ENCODE results near the gene OGT. TPM values are rescaled to one million over a fixed set of nuclear protein-coding genes. Genes with fewer than 3 reads are reported as not detected.
A peak's percentile ranks its signal among the peaks of the same experiment; 100 is the strongest.

Gene OGT
- total and polyA plus RNA-seq, 2 donors from 2014 or later: 32.2 to 147 TPM

DNA sequence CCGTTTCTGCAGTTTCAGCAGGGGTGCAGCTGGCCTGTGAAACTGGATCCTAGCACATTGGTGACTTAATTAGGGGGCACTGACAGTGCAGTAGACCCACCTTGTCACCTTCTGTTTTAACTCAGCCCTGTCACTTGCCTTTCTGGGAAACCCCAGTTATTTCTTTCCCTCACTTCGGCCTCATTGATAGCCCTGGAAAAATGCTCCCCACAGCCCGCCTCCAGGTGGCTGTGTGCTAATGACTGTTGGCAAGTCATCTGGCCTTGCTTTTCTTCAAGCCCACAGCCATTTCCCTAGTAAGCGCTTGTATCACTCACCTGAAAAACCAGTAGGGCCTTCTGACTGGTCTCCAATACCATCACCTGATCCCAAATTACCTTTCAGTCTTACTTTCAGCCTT lies 82.2 kb downstream of the OGT start:
- Histone ChIP-seq H3K27ac (ENCODE audit: low read depth in 2 of 2, low read length in 2 of 2) (no peak overlapping the region), H3K9me3 (ENCODE audit: control insufficient read depth in 2 of 3, insufficient read depth in 1 of 3, low read length in 3 of 3) (no peaks in the 10 kb centered on the region), H3K9ac (ENCODE audit: low read length in 3 of 3) (no peak overlapping the region), H3K27me3 (ENCODE audit: control insufficient read depth, insufficient read depth, low read length) (no peaks in the 10 kb centered on the region), H3K36me3 (ENCODE audit: control insufficient read depth in 2 of 3, insufficient read depth in 3 of 3, low read length in 3 of 3) (peaks cover 3 to 15% (median 6%) of the 10 kb centered on the region in 3 donors), H3K4me1 (ENCODE audit: control insufficient read depth in 2 of 3, insufficient read depth in 2 of 3, low read depth in 1 of 3, low read length in 3 of 3) (no peaks in the 10 kb centered on the region), H3K4me3 (ENCODE audit: low read length in 3 of 3) (no peak overlapping the region)
- DNase-seq (no peak), FAIRE-seq (no peak)
- intact Hi-C loops (cut with DNase I): no loop called here
- TF ChIP-seq, protein P1, sequence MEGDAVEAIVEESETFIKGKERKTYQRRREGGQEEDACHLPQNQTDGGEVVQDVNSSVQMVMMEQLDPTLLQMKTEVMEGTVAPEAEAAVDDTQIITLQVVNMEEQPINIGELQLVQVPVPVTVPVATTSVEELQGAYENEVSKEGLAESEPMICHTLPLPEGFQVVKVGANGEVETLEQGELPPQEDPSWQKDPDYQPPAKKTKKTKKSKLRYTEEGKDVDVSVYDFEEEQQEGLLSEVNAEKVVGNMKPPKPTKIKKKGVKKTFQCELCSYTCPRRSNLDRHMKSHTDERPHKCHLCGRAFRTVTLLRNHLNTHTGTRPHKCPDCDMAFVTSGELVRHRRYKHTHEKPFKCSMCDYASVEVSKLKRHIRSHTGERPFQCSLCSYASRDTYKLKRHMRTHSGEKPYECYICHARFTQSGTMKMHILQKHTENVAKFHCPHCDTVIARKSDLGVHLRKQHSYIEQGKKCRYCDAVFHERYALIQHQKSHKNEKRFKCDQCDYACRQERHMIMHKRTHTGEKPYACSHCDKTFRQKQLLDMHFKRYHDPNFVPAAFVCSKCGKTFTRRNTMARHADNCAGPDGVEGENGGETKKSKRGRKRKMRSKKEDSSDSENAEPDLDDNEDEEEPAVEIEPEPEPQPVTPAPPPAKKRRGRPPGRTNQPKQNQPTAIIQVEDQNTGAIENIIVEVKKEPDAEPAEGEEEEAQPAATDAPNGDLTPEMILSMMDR (IDR thresholded peaks at IDR 0.05; ENCODE audit: borderline replicate concordance, extremely low read depth, insufficient read depth): no peak

DNA sequence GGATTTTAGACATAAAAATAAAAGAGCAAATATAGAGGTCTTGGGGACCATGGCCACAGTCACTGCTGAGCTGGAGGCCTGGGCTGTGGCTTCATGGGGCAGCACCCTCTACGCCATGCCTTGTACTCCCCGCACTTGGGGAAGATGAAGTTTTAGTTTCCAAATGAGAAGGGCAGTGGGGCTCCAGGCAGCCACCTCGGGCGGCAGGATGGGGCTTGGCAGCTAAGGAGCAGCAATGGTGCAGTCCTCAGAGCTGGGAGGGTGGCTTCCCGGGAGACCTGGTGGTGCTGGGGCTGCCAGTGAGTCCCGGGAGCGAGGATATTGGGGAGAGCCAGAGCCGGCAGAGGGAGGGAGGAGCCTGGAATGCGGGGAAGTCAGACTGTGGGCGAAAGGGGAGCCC lies 83.0 kb downstream of the OGT start:
- Histone ChIP-seq H3K4me1 (ENCODE audit: control insufficient read depth in 2 of 3, insufficient read depth in 2 of 3, low read depth in 1 of 3, low read length in 3 of 3) (no peaks in the 10 kb centered on the region), H3K9ac (ENCODE audit: low read length in 3 of 3) (no peak overlapping the region), H3K27me3 (ENCODE audit: control insufficient read depth, insufficient read depth, low read length) (no peaks in the 10 kb centered on the region), H3K4me3 (ENCODE audit: low read length in 3 of 3) (no peak overlapping the region), H3K27ac (ENCODE audit: low read depth in 2 of 2, low read length in 2 of 2) (no peak overlapping the region), H3K9me3 (ENCODE audit: control insufficient read depth in 2 of 3, insufficient read depth in 1 of 3, low read length in 3 of 3) (no peaks in the 10 kb centered on the region), H3K36me3 (ENCODE audit: control insufficient read depth in 2 of 3, insufficient read depth in 3 of 3, low read length in 3 of 3) (peaks cover 0 to 10% (median 6%) of the 10 kb centered on the region in 3 donors)
- DNase-seq: no peak
- intact Hi-C loops (cut with DNase I): no loop called here
- FAIRE-seq: no peak
- TF ChIP-seq, protein P1 (IDR thresholded peaks at IDR 0.05; ENCODE audit: borderline replicate concordance, extremely low read depth, insufficient read depth): no peak

DNA sequence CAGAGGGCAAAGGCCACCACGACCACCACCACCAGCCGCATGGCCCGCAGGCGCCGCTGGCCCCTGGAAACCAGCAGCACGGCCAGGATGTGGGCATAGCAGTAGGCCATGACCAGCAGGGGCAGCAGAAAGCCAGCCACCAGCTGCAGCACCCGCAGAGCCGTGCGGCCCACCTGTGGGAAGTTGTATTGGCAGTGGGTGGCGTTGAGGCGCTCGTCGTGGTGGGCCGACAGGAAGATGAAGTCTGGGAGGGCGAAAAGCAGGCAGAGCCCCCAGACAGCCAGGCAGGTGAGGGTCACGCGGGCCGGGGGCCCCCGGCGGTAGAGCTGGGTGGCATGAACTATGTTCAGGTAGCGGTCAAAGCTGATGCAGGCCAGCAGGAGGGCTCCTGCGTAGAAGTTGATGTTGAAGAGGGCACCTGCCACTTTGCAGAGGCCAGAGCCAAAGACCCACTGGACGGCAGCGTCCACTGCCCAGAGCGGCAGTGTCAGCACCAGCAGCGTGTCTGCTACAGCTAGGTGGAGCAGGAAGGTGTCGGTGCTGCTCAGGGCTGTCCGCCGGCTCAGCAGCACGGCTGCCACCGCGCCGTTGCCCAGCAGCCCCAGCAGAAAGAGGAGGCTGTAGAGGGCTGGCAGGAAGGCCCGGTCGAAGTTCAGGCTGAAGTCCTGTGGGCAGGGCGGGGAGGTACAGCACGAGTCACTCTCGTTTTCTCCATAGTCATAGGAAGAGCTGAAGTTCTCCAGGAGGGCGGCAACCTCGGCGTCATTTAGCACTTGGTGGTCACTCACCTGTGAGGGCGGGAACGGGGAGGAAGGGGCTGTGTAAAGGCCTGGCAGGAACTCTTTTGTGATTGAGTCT lies 84.0 kb downstream of the OGT start:
- Histone ChIP-seq H3K9ac (ENCODE audit: low read length in 3 of 3) (no peak overlapping the region), H3K36me3 (ENCODE audit: control insufficient read depth in 2 of 3, insufficient read depth in 3 of 3, low read length in 3 of 3) (peaks cover 0 to 6% (median 3%) of the 10 kb centered on the region in 3 donors), H3K9me3 (ENCODE audit: control insufficient read depth in 2 of 3, insufficient read depth in 1 of 3, low read length in 3 of 3) (no peaks in the 10 kb centered on the region), H3K27me3 (ENCODE audit: control insufficient read depth, insufficient read depth, low read length) (no peaks in the 10 kb centered on the region), H3K27ac (ENCODE audit: low read depth in 2 of 2, low read length in 2 of 2) (peak overlapping the region; percentile 28 to 43), H3K4me3 (ENCODE audit: low read length in 3 of 3) (no peak overlapping the region), H3K4me1 (ENCODE audit: control insufficient read depth in 2 of 3, insufficient read depth in 2 of 3, low read depth in 1 of 3, low read length in 3 of 3) (no peaks in the 10 kb centered on the region)
- TF ChIP-seq, protein P1 (IDR thresholded peaks at IDR 0.05; ENCODE audit: borderline replicate concordance, extremely low read depth, insufficient read depth): peak; percentile 11
- intact Hi-C loops (cut with DNase I): no loop called here
- no peak for FAIRE-seq
- DNase-seq: no peak

All from kidney (tissue), 14 donors.